ENCODE data around the gene GLIS2.

- TF ChIP-seq POLR2A (IDR thresholded peaks at IDR 0.05; ENCODE audit: low read depth, low read length): no peak
- no peak for TF ChIP-seq CTCF (conservative IDR thresholded peaks at IDR 0.05; ENCODE audit: low read depth, low read length)
- TF ChIP-seq CEBPB (IDR thresholded peaks at IDR 0.05; ENCODE audit: low read depth, low read length): no peak
- no peak for TF ChIP-seq RAD21 (IDR thresholded peaks at IDR 0.05; ENCODE audit: low read length)
- TF ChIP-seq BHLHE40 (IDR thresholded peaks at IDR 0.05; ENCODE audit: low read depth, low read length): no peak
- TF ChIP-seq MXI1 (IDR thresholded peaks at IDR 0.05; ENCODE audit: borderline replicate concordance, low read depth, low read length): no peak
These were observed 64.5 kb downstream of the GLIS2 start for GRCh38 chr16:4380119-4381063.

Measured in IMR-90 (cell line).